ENCODE measurements around the gene TEX264.

- TF ChIP-seq CTCF (conservative IDR thresholded peaks at IDR 0.05 in 1 of 2, IDR thresholded peaks at IDR 0.05 in 1 of 2; ENCODE audit: low read depth in 1 of 2, low read length in 2 of 2) (no peak), EZH2 (IDR thresholded peaks at IDR 0.05; ENCODE audit: low read length, missing control alignments) (no peak)
Measured at GRCh38 chr3:51687431-51688205, 16.6 kb downstream of the TEX264 start.

All from fibroblast of lung (primary cell).